HG03575 (cell line): ENCODE measurements around the gene REPS2.

ENCODE experiments used
- ATAC-seq: cut with Tn5 transposase; IDR thresholded peaks from one replicate; pipeline ENCODE4 v1.9.1; 2021; ENCODE audit not compliant: unreplicated experiment, insufficient number of reproducible peaks, low FRiP score; ENCODE audit errors: extremely low read depth

The REPS2 gene

DNA sequence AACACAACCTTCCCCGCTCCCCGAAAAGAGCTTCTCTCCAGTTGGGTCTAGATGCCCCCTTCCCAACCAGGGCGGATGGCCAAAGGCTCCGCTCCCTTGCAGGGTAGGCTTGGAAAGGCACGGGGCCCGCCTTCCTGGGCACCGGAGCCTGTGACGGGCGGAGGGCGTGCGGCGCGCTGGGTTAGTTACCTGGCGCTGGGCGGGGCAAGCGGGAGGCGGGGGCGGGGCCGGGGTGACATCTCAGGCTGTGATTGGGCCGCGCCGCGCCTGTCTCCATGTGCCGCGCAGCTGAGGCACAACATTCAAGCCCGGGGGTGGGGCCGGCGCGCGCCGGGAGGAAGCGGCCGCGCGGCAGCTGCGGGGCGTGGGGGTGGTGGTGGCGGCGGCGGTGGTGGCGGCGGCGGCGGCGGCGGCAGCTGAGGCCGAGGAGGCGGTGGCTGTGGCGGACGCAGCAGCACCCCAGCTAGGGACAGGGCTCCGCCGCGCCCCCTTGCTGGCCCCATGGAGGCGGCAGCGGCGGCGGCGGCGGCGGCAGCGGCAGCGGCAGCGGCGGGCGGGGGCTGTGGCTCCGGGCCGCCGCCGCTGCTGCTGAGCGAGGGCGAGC, at the start of gene REPS2:
Gene REPS2 (plus strand): TSS at position 298 of the 604 bp plus-strand sequence. CDS start 204 bp downstream, at position 502.
- ATAC-seq = no peak

DNA sequence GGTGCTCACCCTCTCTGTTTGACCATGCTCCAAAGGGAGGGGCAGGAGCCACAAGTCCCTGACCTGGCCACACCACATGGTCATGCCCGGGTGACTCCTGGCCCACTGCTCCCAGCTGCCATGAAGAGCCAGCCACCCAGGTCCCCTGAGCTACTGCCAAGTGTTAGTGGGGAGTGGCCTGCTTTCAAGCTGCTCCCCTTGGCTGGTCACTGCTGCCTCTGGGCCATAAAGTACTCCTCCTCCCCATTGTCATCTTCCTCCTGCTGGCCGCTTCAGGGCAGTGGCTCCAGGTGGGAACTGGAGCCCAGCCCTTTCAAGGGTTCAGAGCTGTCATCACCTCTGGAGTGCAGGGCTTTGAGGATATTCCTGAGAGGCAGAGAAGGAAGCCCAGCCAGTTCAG, 49.0 kb upstream of the REPS2 start:
- no peak for ATAC-seq

DNA sequence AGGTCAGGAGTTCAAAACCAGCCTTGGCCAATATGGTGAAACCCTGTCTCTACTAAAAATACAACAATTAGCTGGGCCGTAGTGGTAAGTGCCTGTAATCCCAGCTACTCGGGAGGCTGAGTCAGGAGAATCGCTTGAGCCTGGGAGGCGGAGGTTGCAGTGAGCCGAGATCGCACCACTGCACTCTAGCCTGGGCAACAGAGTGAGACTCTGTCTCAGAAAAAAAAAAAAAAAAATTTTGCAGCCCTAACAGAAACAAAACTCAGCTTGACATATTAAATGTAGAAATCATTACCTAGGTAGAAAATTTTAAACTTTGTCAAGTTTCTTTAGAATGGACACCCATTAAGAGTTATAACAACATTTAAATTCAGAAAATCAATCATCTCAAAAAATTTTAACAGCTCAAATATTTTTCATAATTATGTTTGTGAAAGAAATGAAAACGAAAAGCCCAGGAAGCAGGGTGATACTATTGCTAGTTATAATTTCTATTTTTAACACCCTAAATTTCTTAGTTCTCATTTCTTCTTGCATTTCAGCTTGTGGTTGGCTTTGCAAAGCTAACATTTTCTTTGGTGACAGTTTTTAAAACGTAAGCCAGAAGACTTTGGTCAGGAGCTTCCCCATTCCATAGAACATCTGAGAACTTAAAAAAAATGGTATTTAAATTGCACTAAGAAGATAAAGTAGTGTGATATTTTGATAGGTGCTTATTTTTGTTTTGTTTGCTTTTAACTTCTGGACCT, 43.0 kb upstream of the REPS2 start:
- ATAC-seq = no peak

GRCh38 chrX:16910376-16910775, 36.1 kb upstream of the REPS2 start:
- ATAC-seq = no peak

GRCh38 chrX:16914058-16914457, 32.4 kb upstream of the REPS2 start:
- ATAC-seq = no peak

GRCh38 chrX:16916561-16916960, 29.9 kb upstream of the REPS2 start:
- no peak for ATAC-seq

- no peak for ATAC-seq
Measured at GRCh38 chrX:16917120-16917519, 29.3 kb upstream of the REPS2 start.

- no peak for ATAC-seq
Measured at GRCh38 chrX:16918979-16919378, 27.5 kb upstream of the REPS2 start.

DNA sequence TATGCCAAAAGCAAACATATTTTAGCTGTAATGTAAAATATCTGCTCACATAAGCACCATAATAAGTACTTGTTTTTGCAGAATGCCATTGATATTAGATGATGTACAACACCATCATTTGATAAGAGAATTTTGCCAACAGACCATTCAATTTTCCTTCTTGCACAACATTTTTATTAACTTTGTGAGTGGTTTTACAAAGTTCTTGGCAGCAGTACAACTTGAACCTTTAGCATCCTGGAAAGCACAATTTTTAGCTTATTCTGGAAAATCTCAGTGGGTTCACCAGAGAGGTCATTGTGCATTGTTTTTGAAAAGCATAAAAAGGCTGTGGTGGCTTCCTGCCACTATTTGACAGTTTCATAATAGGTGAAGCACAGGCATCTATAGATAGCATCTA, 26.4 kb upstream of the REPS2 start:
- ATAC-seq = no peak

GRCh38 chrX:16923157-16923556, 23.3 kb upstream of the REPS2 start:
- no peak for ATAC-seq

GRCh38 chrX:16924631-16925480, 21.6 kb upstream of the REPS2 start:
- ATAC-seq = no peak

- ATAC-seq = no peak
Measured at GRCh38 chrX:16930392-16930791, 16.1 kb upstream of the REPS2 start.

DNA sequence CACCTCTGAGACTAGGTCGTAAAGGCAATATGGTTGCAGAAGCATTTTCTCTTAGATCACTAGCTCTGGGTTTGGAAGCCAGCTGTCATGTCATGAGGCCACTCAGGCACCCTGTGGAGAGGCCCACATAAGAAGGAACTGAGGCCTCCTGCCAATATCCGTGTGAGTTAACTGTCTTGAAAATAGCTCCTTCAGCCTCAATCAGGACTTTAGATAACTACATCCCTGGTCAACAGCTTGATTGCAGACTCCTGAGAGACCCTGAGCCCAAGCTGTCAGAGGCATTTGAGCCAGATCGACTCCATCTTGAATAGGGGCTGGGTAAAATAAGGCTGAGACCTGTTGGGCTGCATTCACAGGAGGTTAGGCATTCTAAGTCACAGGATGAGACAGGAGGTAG, 15.1 kb upstream of the REPS2 start:
- ATAC-seq = no peak

DNA sequence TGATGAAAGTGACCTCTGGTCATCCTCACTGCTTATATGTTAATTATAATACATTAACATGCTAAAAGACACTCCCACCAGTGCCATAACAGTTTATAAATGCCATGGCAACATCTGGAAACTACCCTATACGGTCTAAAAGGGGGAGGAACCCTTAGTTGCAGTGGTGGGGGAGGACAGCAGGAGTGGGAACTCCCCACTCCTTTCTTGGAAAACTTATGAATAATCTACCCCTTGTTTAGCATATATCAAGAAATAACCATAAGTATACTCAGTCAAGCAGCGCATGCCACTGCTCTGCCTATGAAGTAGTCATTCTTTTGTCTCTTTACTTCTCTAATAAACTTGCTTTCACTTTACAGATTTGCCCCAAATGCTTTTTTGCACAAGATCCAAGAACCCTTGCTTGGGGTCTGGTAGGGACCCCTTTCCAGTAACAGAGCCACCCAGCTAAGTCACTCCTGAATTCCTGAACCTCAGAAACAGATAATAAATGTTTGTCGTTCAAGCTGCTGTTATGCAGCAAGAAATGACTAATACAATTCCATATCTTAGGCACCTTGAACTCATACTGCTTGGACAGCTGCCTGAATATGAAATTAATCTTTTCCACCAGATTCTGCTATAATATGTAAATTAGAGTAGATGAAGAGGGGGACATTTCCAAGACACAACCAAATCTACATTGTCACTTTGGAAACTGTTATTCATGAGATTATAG, 14.4 kb upstream of the REPS2 start:
- ATAC-seq = no peak

DNA sequence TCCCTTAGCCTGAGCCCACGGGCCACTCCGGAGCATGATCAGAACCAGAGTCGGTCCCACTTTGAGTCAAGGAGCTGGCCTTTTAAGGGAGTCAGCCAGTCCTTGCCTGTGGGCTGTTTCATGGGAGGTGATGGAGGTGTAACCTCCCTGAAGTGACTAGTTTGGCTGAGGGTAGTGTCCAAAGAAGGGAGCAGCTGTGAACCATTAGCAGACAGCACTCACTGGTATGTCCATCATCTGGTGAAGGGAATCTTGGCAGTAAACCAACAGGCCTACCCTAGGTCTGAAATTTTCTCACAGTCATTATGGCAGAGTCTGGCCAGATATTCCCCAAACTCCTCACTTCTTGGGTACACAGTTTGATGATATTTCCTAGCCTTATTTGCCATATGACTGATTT, 12.3 kb upstream of the REPS2 start:
- ATAC-seq = no peak

DNA sequence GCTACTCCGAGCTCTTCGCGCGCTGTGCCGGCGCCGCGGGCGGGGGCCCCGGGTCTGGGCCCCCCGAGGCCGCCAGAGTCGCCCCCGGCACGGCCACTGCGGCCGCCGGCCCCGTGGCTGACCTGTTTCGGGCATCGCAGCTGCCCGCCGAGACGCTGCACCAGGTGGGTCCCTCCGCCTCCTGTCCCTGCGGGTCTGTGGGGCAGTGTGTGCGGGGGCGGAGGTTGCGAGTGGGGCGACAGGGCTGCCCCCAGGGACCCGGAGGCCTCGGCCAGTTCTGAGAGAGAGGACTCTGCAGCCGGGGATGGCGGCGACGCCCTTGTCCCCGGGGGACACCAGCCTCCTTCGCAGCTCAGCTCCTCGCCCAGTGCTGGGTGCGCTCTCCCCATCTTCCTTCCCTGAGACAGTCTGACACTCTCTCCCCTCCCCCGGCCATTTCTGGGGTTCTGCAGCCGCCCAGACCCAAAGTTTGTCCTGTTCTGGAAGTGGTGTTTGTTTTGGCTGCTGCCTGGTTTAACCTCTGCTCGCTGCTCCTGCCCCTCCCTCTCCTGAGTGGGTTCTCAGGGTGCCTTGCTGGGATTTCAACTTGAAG, 609 bp downstream of the REPS2 start:
- ATAC-seq = no peak

- ATAC-seq = no peak
Measured at GRCh38 chrX:16950423-16950822, 4.0 kb downstream of the REPS2 start.

DNA sequence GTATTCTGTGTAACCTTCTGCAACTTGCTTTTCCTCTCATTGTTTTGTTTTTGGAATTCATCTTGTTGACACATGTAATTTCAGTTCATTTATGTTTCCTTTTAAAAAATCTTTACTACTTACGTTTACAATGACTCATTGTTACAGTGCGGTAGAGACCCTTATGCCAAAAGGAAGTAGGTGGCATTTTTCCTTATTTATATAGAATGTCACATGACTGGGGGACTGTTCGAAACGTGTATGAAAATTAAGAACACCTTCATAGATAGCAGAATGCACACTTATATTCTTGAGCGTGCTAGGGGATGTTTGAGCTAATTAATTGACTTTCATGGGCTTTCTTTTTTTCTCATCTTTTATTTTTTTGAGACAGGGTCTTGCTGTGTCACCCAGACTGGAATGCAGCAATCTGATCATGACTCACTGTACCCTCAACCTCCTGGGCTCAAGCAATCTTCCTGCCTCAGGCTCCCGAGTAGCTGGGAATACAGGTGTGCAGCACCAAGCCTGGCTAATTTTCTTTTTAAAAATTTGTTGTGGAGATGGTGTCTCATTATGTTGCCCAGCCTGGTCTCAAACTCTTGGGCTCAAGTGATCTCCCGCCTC, 7.3 kb downstream of the REPS2 start:
- no peak for ATAC-seq

DNA sequence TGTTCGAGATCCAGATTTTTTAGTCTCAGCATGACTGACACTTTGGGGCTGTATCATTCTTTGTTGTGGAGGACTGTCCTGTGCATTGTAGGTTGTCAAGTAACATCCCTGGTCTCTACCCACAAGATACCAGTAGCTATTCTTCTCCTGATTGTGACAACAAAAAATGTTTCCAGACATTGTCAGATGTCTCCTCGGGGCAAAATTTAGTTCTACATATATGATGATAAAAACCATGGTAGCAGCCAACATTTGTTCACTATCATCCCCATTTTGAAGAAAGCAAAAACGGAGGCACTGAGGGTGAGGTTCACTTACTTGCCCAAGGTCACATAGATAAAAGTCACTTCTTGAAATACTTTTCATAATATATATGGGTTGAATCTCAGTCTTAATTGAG, 11.3 kb downstream of the REPS2 start:
- ATAC-seq = no peak
